ENCODE data around the gene GALT.

The GALT gene

DNA sequence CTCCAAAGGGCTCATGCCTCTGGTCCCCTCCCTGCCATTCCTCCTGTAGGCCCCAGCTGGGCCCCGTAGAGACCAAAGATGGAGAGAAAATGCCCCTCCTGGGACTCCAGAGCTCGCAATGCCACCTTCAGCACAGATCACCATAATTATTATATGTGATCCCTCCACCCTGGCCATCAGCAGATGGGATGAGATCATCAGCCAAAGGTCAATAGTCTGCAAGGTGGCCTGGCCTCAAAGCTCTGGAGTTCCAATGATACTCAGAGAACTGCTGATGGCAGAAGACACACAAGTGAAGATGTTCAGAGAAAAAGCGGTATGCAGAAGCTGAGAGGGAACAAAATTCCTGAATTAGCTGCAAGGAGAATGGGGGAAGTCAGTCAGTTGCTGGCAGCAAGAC lies 39.6 kb upstream of the GALT start:
- H3K4me1 ChIP-seq (ENCODE audit: control insufficient read depth, low read length) = peaks cover 11% of the 10 kb centered on the region
- peaks cover 11% of the 10 kb centered on the region for H3K36me3 ChIP-seq (ENCODE audit: control insufficient read depth, low read length)
- H3K9me2 ChIP-seq (replicated peaks; ENCODE audit: control insufficient read depth, low read length) = no peaks in the 10 kb centered on the region

DNA sequence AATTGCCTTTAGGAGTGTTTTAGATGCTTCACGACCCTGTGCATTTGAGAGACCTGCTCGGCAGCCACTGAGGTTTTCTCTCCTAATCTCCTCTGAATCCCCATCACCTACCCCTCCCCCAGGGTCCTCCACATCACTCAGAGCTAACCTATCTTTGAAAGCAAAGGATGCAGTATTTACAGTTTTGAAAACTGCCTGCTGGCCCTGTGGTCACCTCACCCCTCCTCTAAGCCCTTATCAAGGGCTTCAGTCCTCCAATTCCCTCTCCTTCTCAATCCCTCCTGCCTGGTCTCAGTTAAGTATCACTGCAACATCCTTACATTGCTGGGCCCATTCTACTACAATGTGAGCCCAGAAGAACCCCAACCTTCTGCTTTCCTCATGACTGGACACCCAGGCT lies 39.1 kb upstream of the GALT start:
- no peaks in the 10 kb centered on the region for H4K20me1 ChIP-seq (ENCODE audit: control insufficient read depth, insufficient read depth, low read depth, low read length)
- peaks cover 13% of the 10 kb centered on the region for H3K4me1 ChIP-seq (ENCODE audit: control insufficient read depth, low read length)
- H3K4me2 ChIP-seq (ENCODE audit: low read length) = no peak overlapping the region
- H3K27ac ChIP-seq (ENCODE audit: low read depth, low read length) = no peak overlapping the region
- peaks cover 18% of the 10 kb centered on the region for H3K79me2 ChIP-seq (ENCODE audit: control insufficient read depth, low read length)
- peaks cover 11% of the 10 kb centered on the region for H3K36me3 ChIP-seq (ENCODE audit: control insufficient read depth, low read length)
- TF ChIP-seq, protein P1, sequence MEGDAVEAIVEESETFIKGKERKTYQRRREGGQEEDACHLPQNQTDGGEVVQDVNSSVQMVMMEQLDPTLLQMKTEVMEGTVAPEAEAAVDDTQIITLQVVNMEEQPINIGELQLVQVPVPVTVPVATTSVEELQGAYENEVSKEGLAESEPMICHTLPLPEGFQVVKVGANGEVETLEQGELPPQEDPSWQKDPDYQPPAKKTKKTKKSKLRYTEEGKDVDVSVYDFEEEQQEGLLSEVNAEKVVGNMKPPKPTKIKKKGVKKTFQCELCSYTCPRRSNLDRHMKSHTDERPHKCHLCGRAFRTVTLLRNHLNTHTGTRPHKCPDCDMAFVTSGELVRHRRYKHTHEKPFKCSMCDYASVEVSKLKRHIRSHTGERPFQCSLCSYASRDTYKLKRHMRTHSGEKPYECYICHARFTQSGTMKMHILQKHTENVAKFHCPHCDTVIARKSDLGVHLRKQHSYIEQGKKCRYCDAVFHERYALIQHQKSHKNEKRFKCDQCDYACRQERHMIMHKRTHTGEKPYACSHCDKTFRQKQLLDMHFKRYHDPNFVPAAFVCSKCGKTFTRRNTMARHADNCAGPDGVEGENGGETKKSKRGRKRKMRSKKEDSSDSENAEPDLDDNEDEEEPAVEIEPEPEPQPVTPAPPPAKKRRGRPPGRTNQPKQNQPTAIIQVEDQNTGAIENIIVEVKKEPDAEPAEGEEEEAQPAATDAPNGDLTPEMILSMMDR (IDR thresholded peaks at IDR 0.05; ENCODE audit: low read depth, low read length, poor library complexity, severe bottlenecking) = no peak
- TF ChIP-seq EZH2phosphoT487 (IDR thresholded peaks at IDR 0.05; ENCODE audit: borderline replicate concordance, low read length) = no peak
- no peaks in the 10 kb centered on the region for H3F3A ChIP-seq (ENCODE audit: control insufficient read depth, insufficient read depth)
- no peaks in the 10 kb centered on the region for H3K9me2 ChIP-seq (replicated peaks; ENCODE audit: control insufficient read depth, low read length)
- H3K9me3 ChIP-seq (ENCODE audit: control insufficient read depth, insufficient read depth, low read length) = no peaks in the 10 kb centered on the region
- no peaks in the 10 kb centered on the region for H3K27me3 ChIP-seq (ENCODE audit: control insufficient read depth, low read length)
- H3K4me3 ChIP-seq (ENCODE audit: low read length) = no peak overlapping the region

More for the DNA sequence above, 39.6 kb upstream of the GALT start:
- no peak overlapping the region for H3K4me3 ChIP-seq (ENCODE audit: low read length)
- no peak for TF ChIP-seq EZH2phosphoT487 (IDR thresholded peaks at IDR 0.05; ENCODE audit: borderline replicate concordance, low read length)
- no peak overlapping the region for H3K4me2 ChIP-seq (ENCODE audit: low read length)
- no peaks in the 10 kb centered on the region for H3K9me3 ChIP-seq (ENCODE audit: control insufficient read depth, insufficient read depth, low read length)
- no peaks in the 10 kb centered on the region for H3F3A ChIP-seq (ENCODE audit: control insufficient read depth, insufficient read depth)
- H4K20me1 ChIP-seq (ENCODE audit: control insufficient read depth, insufficient read depth, low read depth, low read length) = no peaks in the 10 kb centered on the region
- H3K27me3 ChIP-seq (ENCODE audit: control insufficient read depth, low read length) = no peaks in the 10 kb centered on the region
- no peak overlapping the region for H3K27ac ChIP-seq (ENCODE audit: low read depth, low read length)
- H3K79me2 ChIP-seq (ENCODE audit: control insufficient read depth, low read length) = peaks cover 18% of the 10 kb centered on the region

DNA sequence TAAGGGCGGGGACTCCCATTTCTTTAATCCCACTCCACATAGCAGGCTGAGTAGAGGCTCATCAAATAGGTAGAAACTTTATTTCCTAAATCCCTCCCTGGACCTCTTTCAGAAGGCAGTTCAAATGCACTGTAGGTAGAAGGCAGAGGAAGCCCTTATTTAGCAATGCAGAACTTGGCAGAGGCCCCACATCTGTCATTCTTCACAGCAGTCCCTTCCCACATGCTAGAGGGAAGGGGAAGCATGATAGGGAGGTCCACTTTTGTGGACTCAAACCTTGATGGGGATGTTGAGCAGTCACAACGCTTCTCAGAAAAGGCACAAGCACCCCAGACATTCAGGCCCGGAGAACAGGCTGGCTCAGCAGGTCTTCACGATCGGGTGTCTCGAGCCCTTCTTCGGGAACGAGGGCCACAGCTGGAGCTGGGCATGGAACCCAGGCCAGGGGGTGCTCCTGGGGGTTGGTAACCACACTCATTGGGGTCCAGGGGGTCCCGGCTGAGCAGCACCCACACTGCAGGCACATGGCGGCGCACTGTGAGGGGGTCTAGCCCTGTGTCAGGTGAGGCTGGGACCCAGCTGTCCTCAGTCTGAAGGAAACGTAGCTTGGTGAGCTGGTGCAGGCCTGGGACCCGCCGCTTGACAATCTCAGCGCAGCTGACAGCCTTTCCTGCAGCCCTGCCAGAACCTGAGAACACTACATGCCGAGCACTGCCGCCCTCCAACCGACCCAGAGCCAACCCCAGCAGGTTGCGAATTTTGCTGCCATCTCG lies 35.9 kb upstream of the GALT start:
- H3K4me1 ChIP-seq (ENCODE audit: control insufficient read depth, low read length) = peaks cover 21% of the 10 kb centered on the region
- no peaks in the 10 kb centered on the region for H4K20me1 ChIP-seq (ENCODE audit: control insufficient read depth, insufficient read depth, low read depth, low read length)
- peak overlapping the region; percentile 91 for H3K4me3 ChIP-seq (ENCODE audit: low read length)
- H3K36me3 ChIP-seq (ENCODE audit: control insufficient read depth, low read length) = peaks cover 16% of the 10 kb centered on the region
- H3K27ac ChIP-seq (ENCODE audit: low read depth, low read length) = no peak overlapping the region
- peak overlapping the region; percentile 98 for H3K4me2 ChIP-seq (ENCODE audit: low read length)
- TF ChIP-seq EZH2phosphoT487 (IDR thresholded peaks at IDR 0.05; ENCODE audit: borderline replicate concordance, low read length) = no peak
- TF ChIP-seq, protein P1 (IDR thresholded peaks at IDR 0.05; ENCODE audit: low read depth, low read length, poor library complexity, severe bottlenecking) = no peak
- peaks cover 18% of the 10 kb centered on the region for H3K79me2 ChIP-seq (ENCODE audit: control insufficient read depth, low read length)
- no peaks in the 10 kb centered on the region for H3K27me3 ChIP-seq (ENCODE audit: control insufficient read depth, low read length)
- no peaks in the 10 kb centered on the region for H3K9me3 ChIP-seq (ENCODE audit: control insufficient read depth, insufficient read depth, low read length)
- H3K9me2 ChIP-seq (replicated peaks; ENCODE audit: control insufficient read depth, low read length) = no peaks in the 10 kb centered on the region
- H3F3A ChIP-seq (ENCODE audit: control insufficient read depth, insufficient read depth) = no peaks in the 10 kb centered on the region

DNA sequence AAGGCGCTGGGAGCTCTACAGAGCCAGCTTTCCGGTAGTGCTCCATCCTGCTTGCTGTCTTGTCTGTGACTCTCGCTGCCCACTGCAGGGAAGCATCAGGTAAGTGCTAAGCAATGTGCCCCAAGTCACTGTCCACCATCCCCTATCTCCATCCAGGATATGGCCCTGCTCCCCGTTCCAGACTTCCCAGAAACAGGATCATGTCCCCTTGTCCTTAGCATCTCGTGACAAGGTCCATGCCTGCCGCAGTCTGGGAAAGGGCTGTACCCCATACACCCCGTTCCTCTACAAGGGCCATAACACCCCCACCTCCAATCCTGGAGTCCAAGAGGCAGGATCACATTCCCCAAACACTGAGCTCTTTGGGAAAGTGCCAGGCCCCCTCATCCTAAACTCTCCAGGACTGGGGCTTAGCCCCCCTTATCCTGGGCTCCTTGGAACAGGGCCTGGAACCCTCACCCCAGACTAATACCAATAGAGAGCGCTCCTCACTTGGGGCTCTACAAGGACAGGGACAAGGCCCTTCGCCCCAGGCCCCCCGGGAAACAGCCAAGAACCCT lies 35.1 kb upstream of the GALT start:
- H3K79me2 ChIP-seq (ENCODE audit: control insufficient read depth, low read length) = peaks cover 18% of the 10 kb centered on the region
- H3K9me2 ChIP-seq (replicated peaks; ENCODE audit: control insufficient read depth, low read length) = no peaks in the 10 kb centered on the region
- H3K36me3 ChIP-seq (ENCODE audit: control insufficient read depth, low read length) = peaks cover 18% of the 10 kb centered on the region
- no peaks in the 10 kb centered on the region for H4K20me1 ChIP-seq (ENCODE audit: control insufficient read depth, insufficient read depth, low read depth, low read length)
- peaks cover 21% of the 10 kb centered on the region for H3K4me1 ChIP-seq (ENCODE audit: control insufficient read depth, low read length)
- no peaks in the 10 kb centered on the region for H3K27me3 ChIP-seq (ENCODE audit: control insufficient read depth, low read length)
- no peaks in the 10 kb centered on the region for H3F3A ChIP-seq (ENCODE audit: control insufficient read depth, insufficient read depth)
- no peaks in the 10 kb centered on the region for H3K9me3 ChIP-seq (ENCODE audit: control insufficient read depth, insufficient read depth, low read length)
- peak overlapping the region; percentile 91 for H3K4me3 ChIP-seq (ENCODE audit: low read length)
- peak overlapping the region; percentile 30 for H3K27ac ChIP-seq (ENCODE audit: low read depth, low read length)
- TF ChIP-seq, protein P1 (IDR thresholded peaks at IDR 0.05; ENCODE audit: low read depth, low read length, poor library complexity, severe bottlenecking) = no peak
- TF ChIP-seq EZH2phosphoT487 (IDR thresholded peaks at IDR 0.05; ENCODE audit: borderline replicate concordance, low read length) = no peak
- H3K4me2 ChIP-seq (ENCODE audit: low read length) = peak overlapping the region; percentile 98

All from DOHH2 (cell line).